MM.1S (cell line): ENCODE measurements around the gene ARSG.

ENCODE experiments used
- DNase-seq: peaks from one replicate; pipeline ENCODE4 v3.0.0-alpha.2; 2015
- H2AFZ ChIP-seq: fragments of 300-600 bp; sonication (generic); 2 replicates; pipeline ENCODE4 v1.6.0; 2016; ENCODE audit warnings: antibody characterized with exemption, low read length
- H3F3A ChIP-seq: fragments of 300-600 bp; sonication (generic); 2 replicates; pipeline ENCODE4 v1.6.1; 2016; ENCODE audit warnings: mild to moderate bottlenecking, antibody characterized with exemption, low read length, moderate library complexity, mixed read lengths; ENCODE audit not compliant: insufficient read depth
- H3K27ac ChIP-seq: fragments of 300-600 bp; sonication (generic); 2 replicates; pipeline ENCODE4 v1.5.1; 2016; ENCODE audit warnings: mild to moderate bottlenecking, low read length
- H3K27me3 ChIP-seq: fragments of 300-600 bp; sonication (generic); replicated peaks from 2 replicates; pipeline ENCODE4 v1.6.0; 2016; ENCODE audit warnings: low read length; ENCODE audit not compliant: insufficient read depth
- H3K36me3 ChIP-seq: fragments of 300-600 bp; sonication (generic); replicated peaks from 2 replicates; pipeline ENCODE4 v1.6.1; 2016; ENCODE audit warnings: mild to moderate bottlenecking, low read length, mixed read lengths; ENCODE audit not compliant: insufficient read depth
- H3K4me1 ChIP-seq: fragments of 300-600 bp; sonication (generic); 2 replicates; pipeline ENCODE4 v1.6.1; 2016; ENCODE audit warnings: low read length, mixed read lengths
- H3K4me2 ChIP-seq: fragments of 300-600 bp; sonication (generic); 2 replicates; pipeline ENCODE4 v1.6.0; 2016; ENCODE audit warnings: low read depth, low read length
- H3K4me3 ChIP-seq: fragments of 300-600 bp; sonication (generic); 2 replicates; pipeline ENCODE4 v1.5.1; 2016; ENCODE audit warnings: low read length, mixed read lengths
- H3K79me2 ChIP-seq: fragments of 300-600 bp; sonication (generic); 2 replicates; pipeline ENCODE4 v1.6.1; 2016; ENCODE audit warnings: mixed run types, low read length, mixed read lengths
- H3K9ac ChIP-seq: fragments of 300-600 bp; sonication (generic); 2 replicates; pipeline ENCODE4 v1.6.1; 2016; ENCODE audit warnings: low read length, mixed read lengths
- H3K9me2 ChIP-seq: fragments of 300-600 bp; sonication (generic); replicated peaks from 2 replicates; pipeline ENCODE4 v1.6.1; 2016; ENCODE audit warnings: mild to moderate bottlenecking, low read length, mixed read lengths; ENCODE audit not compliant: insufficient read depth
- H3K9me3 ChIP-seq: fragments of 300-600 bp; sonication (generic); replicated peaks from 2 replicates; pipeline ENCODE4 v1.6.1; 2016; ENCODE audit warnings: mild to moderate bottlenecking, low read length, mixed read lengths; ENCODE audit not compliant: insufficient read depth
- H4K20me1 ChIP-seq: fragments of 300-600 bp; sonication (generic); 2 replicates; pipeline ENCODE4 v1.6.1; 2016; ENCODE audit warnings: mild to moderate bottlenecking, low read length, moderate library complexity, mixed read lengths; ENCODE audit not compliant: insufficient read depth
- CTCF ChIP-seq: fragments of 300-600 bp; sonication (generic); IDR thresholded peaks from 2 replicates; pipeline ENCODE4 v1.5.1; 2016; ENCODE audit warnings: antibody characterized with exemption, low read length, mixed read lengths
- EZH2 ChIP-seq: fragments of 300-600 bp; sonication (generic); optimal IDR thresholded peaks from 2 replicates; pipeline ENCODE3; 2017; ENCODE audit warnings: low read depth, mild to moderate bottlenecking, antibody characterized with exemption, low read length, mixed read lengths
- EZH2phosphoT487 ChIP-seq: fragments of 300-600 bp; sonication (generic); IDR thresholded peaks from 2 replicates; pipeline ENCODE4 v1.6.1; 2018; ENCODE audit warnings: antibody characterized with exemption, low read length

ARSG gene

DNA sequence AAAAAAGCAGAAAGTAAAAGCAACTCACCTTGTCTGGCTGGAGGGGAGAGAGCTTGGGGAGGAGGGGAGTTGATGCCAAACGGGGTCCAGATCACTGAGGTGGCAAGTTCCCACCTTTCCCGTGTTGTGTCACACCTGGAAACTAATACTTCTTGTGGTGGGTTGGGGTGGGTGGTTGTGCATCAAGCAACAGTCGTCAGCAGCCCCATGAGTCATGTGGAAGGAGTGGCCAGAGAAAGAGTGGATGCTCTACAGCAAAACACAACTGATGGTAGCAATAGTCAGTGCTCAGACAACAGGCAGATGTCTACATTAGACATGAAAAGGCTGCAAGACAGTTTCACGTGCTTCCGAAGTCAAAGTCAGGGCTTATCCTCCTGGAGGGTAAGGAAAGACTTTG lies 35.4 kb downstream of the ARSG start:
- Histone ChIP-seq H3K4me2 (no peak overlapping the region), H3K9me2 (no peaks in the 10 kb centered on the region), H3K27ac (no peak overlapping the region), H3K27me3 (no peaks in the 10 kb centered on the region), H4K20me1 (no peaks in the 10 kb centered on the region), H3K9me3 (no peaks in the 10 kb centered on the region), H3K4me1 (no peaks in the 10 kb centered on the region), H3K4me3 (no peak overlapping the region), H3K9ac (no peak overlapping the region), H2AFZ (no peak overlapping the region), H3K36me3 (no peaks in the 10 kb centered on the region), H3F3A (no peaks in the 10 kb centered on the region), H3K79me2 (no peaks in the 10 kb centered on the region)
- DNase-seq = no peak
- TF ChIP-seq EZH2 = no peak
- TF ChIP-seq CTCF = no peak
- TF ChIP-seq EZH2phosphoT487 = no peak

GRCh38 chr17:68327823-68328557 lies 36.7 kb downstream of the ARSG start:
- Histone ChIP-seq H2AFZ (no peak overlapping the region), H3K36me3 (no peaks in the 10 kb centered on the region), H4K20me1 (no peaks in the 10 kb centered on the region), H3K27me3 (no peaks in the 10 kb centered on the region), H3K4me2 (no peak overlapping the region), H3F3A (no peaks in the 10 kb centered on the region), H3K4me3 (no peak overlapping the region), H3K9ac (no peak overlapping the region), H3K4me1 (no peaks in the 10 kb centered on the region), H3K27ac (no peak overlapping the region), H3K79me2 (no peaks in the 10 kb centered on the region), H3K9me3 (no peaks in the 10 kb centered on the region), H3K9me2 (no peaks in the 10 kb centered on the region)
- DNase-seq = no peak
- no peak for TF ChIP-seq EZH2
- no peak for TF ChIP-seq CTCF

DNA sequence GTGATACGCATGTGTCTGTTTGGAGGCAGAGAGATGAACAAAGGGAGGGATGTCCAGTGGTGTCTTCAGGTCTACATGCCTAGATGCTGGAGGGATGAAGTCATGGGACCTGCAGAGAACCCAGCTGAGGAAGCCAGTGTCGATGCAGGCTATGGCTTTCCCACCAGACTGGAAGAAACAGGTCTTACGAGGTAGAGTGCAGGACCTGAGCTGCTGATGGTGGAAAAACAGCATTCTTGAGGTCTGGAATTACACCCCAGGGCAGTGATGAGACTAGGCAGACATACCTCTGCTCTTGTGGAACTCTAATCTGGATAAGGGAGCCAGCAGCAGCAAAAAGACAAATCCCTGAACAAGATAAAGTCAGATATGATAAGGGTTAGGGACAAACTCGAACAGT lies 37.4 kb downstream of the ARSG start:
- Histone ChIP-seq H3K79me2 (no peaks in the 10 kb centered on the region), H3K9me2 (no peaks in the 10 kb centered on the region), H3K4me3 (no peak overlapping the region), H2AFZ (no peak overlapping the region), H3K4me2 (no peak overlapping the region), H3K9ac (no peak overlapping the region), H3K4me1 (no peaks in the 10 kb centered on the region), H3K9me3 (no peaks in the 10 kb centered on the region), H3K27ac (no peak overlapping the region), H3F3A (no peaks in the 10 kb centered on the region), H3K36me3 (no peaks in the 10 kb centered on the region), H3K27me3 (no peaks in the 10 kb centered on the region), H4K20me1 (no peaks in the 10 kb centered on the region)
- TF ChIP-seq CTCF (no peak), EZH2 (no peak), EZH2phosphoT487 (no peak)
- DNase-seq = no peak
